ENCODE measurements around the gene TVP23C. TPM values are rescaled to one million over a fixed set of nuclear protein-coding genes. Genes with fewer than 3 reads are reported as not detected.
"Not testable (repeated sequence)": the region's sequence is repeated elsewhere in the genome, so short reads cannot be mapped to it uniquely, and the experiment has no call there.

Gene TVP23C
- total RNA-seq, 2 experiments from 2014 or later: 8.1 to 8.2 TPM

DNA sequence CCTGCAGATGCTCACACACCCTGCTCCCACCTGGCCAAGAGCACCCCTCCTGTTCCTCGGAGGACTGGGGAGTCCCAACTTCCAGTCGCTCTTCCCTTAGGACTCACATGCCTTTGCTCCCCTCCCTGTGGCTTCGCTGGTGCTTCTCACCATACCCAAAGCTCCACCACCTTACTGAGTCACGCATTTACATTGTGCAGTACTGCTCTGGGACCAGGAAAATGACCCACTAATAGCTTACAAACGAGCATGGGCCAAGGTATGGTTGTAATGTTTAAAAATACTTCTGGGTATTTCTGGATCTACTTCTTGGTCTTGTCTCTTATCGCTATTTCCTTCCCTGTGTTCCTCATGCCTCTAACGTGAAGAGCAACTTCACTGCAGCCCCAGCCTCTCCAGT is 54.8 kb downstream of the TVP23C start:
- POLR2A ChIA-PET: no interaction called here
- CTCF ChIA-PET: interaction anchor here (1.3 kb wide), 1 partner anchor 250 kb away, joined by 3 read pairs; no protein-coding TSS in a partner anchor
- peaks cover 5% of the 10 kb centered on the region for H3K36me3 Mint-ChIP-seq (ENCODE audit: low read depth)

DNA sequence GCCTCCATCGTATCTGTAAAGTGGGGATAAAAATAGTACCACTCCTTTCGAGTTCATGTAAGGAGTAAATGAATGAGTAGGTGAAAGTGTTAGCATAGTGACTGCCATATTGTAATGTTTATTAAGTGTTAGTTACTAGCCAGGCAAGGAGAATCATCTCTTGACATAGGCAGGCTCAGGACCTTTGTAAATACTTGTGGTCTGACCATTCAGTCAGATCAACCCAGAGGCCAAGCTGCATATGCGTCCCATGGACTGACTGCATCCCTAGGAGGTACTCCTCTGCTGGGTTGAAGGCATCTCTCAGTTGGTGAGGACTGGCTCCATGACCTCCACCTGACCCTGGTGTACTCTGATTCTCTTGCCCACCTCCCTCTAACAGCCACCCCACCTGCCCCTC is 55.4 kb downstream of the TVP23C start:
- ChIA-PET CTCF (interaction anchor here (1.3 kb wide), 1 partner anchor 250 kb away, joined by 3 read pairs; no protein-coding TSS in a partner anchor), POLR2A (no interaction called here)
- no peak for ATAC-seq
- Mint-ChIP-seq H3K36me3 (ENCODE audit: low read depth) (peaks cover 5% of the 10 kb centered on the region), H3K27me3 (no peaks in the 10 kb centered on the region), H3K27ac (no peak overlapping the region), H3K4me3 (no peak overlapping the region), H3K9me3 (no peaks in the 10 kb centered on the region), H3K4me1 (ENCODE audit: low read depth) (peaks cover 4% of the 10 kb centered on the region)
- TF ChIP-seq, protein P1, sequence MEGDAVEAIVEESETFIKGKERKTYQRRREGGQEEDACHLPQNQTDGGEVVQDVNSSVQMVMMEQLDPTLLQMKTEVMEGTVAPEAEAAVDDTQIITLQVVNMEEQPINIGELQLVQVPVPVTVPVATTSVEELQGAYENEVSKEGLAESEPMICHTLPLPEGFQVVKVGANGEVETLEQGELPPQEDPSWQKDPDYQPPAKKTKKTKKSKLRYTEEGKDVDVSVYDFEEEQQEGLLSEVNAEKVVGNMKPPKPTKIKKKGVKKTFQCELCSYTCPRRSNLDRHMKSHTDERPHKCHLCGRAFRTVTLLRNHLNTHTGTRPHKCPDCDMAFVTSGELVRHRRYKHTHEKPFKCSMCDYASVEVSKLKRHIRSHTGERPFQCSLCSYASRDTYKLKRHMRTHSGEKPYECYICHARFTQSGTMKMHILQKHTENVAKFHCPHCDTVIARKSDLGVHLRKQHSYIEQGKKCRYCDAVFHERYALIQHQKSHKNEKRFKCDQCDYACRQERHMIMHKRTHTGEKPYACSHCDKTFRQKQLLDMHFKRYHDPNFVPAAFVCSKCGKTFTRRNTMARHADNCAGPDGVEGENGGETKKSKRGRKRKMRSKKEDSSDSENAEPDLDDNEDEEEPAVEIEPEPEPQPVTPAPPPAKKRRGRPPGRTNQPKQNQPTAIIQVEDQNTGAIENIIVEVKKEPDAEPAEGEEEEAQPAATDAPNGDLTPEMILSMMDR (IDR thresholded peaks at IDR 0.05): no peak
- intact Hi-C loops (cut with micrococcal nuclease): no loop called here
- DNase-seq: no peak

More for the DNA sequence above, 54.8 kb downstream of the TVP23C start:
- intact Hi-C loops (cut with micrococcal nuclease): no loop called here
- H3K27ac Mint-ChIP-seq: no peak overlapping the region
- no peaks in the 10 kb centered on the region for H3K9me3 Mint-ChIP-seq
- DNase-seq (no peak), ATAC-seq (no peak)
- no peak overlapping the region for H3K4me3 Mint-ChIP-seq
- peaks cover 3% of the 10 kb centered on the region for H3K4me1 Mint-ChIP-seq (ENCODE audit: low read depth)
- H3K27me3 Mint-ChIP-seq: no peaks in the 10 kb centered on the region
- TF ChIP-seq, protein P1 (IDR thresholded peaks at IDR 0.05): no peak

DNA sequence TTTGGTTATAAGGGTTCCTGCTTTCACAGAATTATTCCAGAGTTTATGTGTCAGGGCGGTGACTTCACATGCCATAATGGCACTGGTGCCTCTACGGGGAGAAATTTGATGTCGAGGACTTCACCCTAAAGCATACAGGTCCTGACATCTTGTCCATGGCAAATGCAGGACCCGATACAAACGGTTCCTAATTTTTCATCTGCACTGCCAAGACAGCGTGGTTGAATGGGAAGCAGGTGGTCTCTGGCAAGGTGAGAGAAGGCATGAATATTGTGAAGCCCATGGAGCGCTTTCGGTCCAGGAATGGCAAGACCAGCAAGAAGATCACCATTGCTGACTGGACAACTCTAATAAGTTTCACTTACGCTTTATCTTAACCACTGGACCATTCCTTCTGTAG is 56.3 kb downstream of the TVP23C start:
- TF ChIP-seq, protein P1 (IDR thresholded peaks at IDR 0.05): no peak
- no peaks in the 10 kb centered on the region for H3K9me3 Mint-ChIP-seq
- no peak overlapping the region for H3K27ac Mint-ChIP-seq
- H3K27me3 Mint-ChIP-seq: no peaks in the 10 kb centered on the region
- ATAC-seq (no peak), DNase-seq (no peak)
- H3K4me1 Mint-ChIP-seq (ENCODE audit: low read depth): peaks cover 10% of the 10 kb centered on the region
- no peak overlapping the region for H3K4me3 Mint-ChIP-seq
- ChIA-PET CTCF (no interaction called here), POLR2A (no interaction called here)
- peaks cover 8% of the 10 kb centered on the region for H3K36me3 Mint-ChIP-seq (ENCODE audit: low read depth)
- intact Hi-C loops (cut with micrococcal nuclease): no loop called here

DNA sequence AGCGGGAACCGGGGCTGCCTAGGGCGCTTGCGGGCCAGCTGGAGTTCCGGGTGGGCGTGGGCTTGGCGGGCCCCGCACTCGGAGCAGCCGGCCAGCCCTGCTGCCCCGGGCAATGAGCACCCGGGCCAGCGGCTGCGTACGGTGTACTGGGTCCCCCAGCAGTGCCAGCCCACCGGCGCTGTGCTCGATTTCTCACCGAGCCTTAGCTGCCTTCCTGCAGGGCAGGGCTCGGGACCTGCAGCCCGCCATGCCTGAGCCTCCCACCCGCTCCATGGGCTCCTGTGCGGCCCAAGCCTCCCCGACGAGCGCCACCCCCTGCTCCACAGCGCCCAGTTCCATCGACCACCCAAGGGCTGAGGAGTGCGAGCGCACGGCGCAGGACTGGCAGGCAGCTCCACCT is 57.6 kb downstream of the TVP23C start:
- CTCF ChIA-PET; H3K27me3 Mint-ChIP-seq; H3K4me3 Mint-ChIP-seq; H3K9me3 Mint-ChIP-seq; H3K36me3 Mint-ChIP-seq (ENCODE audit: low read depth); DNase-seq; H3K4me1 Mint-ChIP-seq (ENCODE audit: low read depth); POLR2A ChIA-PET; H3K27ac Mint-ChIP-seq; ATAC-seq; intact Hi-C loops (cut with micrococcal nuclease): not testable (repeated sequence)

DNA sequence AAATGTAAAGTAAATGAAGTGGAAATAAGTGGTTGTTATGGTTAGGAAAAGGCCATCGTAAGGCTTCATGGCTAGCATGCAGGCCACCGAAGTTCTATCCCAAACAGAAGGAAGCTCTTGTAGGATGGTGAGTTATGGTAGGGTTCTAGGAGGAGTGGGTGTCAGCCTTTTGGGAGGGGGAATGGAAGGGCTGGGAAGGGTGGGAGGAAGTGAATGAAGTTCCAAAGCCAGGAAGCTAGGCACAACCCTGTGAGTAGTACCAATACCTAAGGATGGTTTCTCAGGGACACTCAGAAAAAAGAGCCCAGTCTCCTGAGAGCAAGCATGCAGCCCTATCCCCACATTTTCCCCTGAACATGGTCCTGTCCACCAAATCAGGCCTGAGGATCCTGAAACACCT is 59.6 kb downstream of the TVP23C start:
- Mint-ChIP-seq H3K4me1 (ENCODE audit: low read depth) (peaks cover 6% of the 10 kb centered on the region), H3K4me3 (no peak overlapping the region), H3K27me3 (no peaks in the 10 kb centered on the region), H3K36me3 (ENCODE audit: low read depth) (peaks cover 11% of the 10 kb centered on the region), H3K9me3 (no peaks in the 10 kb centered on the region), H3K27ac (no peak overlapping the region)
- ATAC-seq: no peak
- ChIA-PET CTCF (interaction anchor here (0.9 to 4.8 kb wide), 13 partner anchors 9 to 273 kb away, joined by 3 to 76 read pairs (median 5); partner anchors contain the start of gene PMP22), POLR2A (interaction anchor here (1.5 kb wide), 1 partner anchor 245 kb away, joined by 4 read pairs; no protein-coding TSS in a partner anchor)
- TF ChIP-seq, protein P1 (IDR thresholded peaks at IDR 0.05): no peak
- DNase-seq: no peak
- intact Hi-C loops (cut with micrococcal nuclease): loop anchor here (5.0 kb wide), 1 partner anchor 246 kb away; no protein-coding TSS in a partner anchor

All from activated CD8-positive, alpha-beta T cell treated with anti-CD3 and anti-CD28 coated beads for 36 hours (primary cell).